Peyer's patch (tissue), 4 donors: ENCODE results near the gene KLHL12.

Experiments
- CTCF ChIP-seq, 6 experiments: fragments of 450-650 bp in 4 of 6; fragments of 200-600 bp in 2 of 6; sonication (generic) in 1 of 6; IDR thresholded peaks; one replicate each; pipeline ENCODE4 v1.5.1; 2017 to 2019; ENCODE audit warnings: antibody characterized with exemption in 6 of 6, mild to moderate bottlenecking in 3 of 6, moderate library complexity in 1 of 6
- POLR2A ChIP-seq, 2 donors: fragments of 450-650 bp; IDR thresholded peaks; one replicate each; pipeline ENCODE4 v1.5.1; 2017; ENCODE audit warnings: antibody characterized with exemption in 2 of 2, mild to moderate bottlenecking in 2 of 2, moderate library complexity in 2 of 2

DNA sequence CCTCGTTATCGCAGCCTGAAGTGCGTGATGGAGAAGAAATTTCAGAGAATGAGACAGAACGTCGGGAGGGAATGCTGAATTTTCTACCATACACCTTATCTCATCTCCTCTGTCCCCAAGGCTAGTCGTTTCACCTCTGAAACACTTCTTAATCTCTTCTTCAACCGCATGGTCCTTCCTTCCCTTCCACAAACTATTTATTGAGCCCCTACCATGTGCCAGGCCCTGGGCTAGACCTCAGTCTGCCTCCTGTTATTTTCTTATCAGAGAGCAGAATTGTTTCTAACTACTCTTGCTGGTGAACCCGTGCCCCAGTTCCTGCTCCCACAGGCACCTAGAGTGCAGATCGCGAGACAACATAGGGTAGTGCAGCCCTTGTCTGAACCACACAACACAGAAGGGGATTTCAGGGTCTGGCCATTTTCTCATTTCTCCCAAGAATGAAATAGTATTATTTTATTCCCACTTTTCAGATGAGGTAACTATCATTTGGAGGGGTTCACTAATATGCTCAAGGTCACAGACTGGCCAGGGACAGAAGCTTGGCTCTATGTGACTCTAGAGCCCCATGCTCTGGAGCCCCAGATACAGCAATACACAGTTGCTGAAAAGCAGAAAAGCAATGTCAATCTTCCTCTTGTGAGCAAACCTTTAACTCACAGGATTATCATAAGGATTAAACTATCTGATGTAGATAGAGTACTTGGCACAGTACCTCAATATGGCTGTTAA lies 31.7 kb upstream of the KLHL12 start:
- no peak for TF ChIP-seq CTCF (IDR thresholded peaks at IDR 0.05)
- TF ChIP-seq POLR2A (IDR thresholded peaks at IDR 0.05), result no peak
